ENCODE measurements around the gene GGPS1.

The GGPS1 gene

DNA sequence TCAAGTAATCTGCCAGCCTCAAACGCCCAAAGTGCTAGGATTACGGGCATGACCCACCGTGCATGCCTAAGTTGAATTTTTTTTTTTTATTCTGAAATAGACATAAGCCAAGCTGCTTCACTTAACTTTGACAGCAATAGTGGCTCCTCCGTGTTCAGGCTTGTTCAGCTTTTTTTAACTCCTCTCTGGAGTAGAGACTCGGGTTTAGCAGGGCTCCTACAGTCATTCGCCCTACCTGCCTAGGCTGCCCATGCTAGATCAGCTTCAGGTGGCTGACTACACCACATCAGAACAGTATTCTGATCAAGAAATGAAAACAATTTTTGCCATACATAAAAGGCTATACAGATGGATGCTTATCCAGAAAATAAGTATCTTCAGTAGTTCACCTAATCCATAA lies 15.1 kb upstream of the GGPS1 start:
- TF ChIP-seq SIN3A (IDR thresholded peaks at IDR 0.05; ENCODE audit: borderline replicate concordance, insufficient read depth, low read length), result no peak
- no peak for TF ChIP-seq FOXP2 (optimal IDR thresholded peaks at IDR 0.05; ENCODE audit: borderline replicate concordance, extremely low read depth, extremely low read length, insufficient read depth)
- no peak for TF ChIP-seq TAF1 (IDR thresholded peaks at IDR 0.05; ENCODE audit: borderline replicate concordance, insufficient read depth, low read length)
- TF ChIP-seq, protein P1, sequence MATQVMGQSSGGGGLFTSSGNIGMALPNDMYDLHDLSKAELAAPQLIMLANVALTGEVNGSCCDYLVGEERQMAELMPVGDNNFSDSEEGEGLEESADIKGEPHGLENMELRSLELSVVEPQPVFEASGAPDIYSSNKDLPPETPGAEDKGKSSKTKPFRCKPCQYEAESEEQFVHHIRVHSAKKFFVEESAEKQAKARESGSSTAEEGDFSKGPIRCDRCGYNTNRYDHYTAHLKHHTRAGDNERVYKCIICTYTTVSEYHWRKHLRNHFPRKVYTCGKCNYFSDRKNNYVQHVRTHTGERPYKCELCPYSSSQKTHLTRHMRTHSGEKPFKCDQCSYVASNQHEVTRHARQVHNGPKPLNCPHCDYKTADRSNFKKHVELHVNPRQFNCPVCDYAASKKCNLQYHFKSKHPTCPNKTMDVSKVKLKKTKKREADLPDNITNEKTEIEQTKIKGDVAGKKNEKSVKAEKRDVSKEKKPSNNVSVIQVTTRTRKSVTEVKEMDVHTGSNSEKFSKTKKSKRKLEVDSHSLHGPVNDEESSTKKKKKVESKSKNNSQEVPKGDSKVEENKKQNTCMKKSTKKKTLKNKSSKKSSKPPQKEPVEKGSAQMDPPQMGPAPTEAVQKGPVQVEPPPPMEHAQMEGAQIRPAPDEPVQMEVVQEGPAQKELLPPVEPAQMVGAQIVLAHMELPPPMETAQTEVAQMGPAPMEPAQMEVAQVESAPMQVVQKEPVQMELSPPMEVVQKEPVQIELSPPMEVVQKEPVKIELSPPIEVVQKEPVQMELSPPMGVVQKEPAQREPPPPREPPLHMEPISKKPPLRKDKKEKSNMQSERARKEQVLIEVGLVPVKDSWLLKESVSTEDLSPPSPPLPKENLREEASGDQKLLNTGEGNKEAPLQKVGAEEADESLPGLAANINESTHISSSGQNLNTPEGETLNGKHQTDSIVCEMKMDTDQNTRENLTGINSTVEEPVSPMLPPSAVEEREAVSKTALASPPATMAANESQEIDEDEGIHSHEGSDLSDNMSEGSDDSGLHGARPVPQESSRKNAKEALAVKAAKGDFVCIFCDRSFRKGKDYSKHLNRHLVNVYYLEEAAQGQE (IDR thresholded peaks at IDR 0.05; ENCODE audit: insufficient read depth in 1 of 2, low read depth in 2 of 2, low read length in 2 of 2), result no peak
- TF ChIP-seq POLR2AphosphoS5 (IDR thresholded peaks at IDR 0.05; ENCODE audit: low read depth, low read length), result no peak

DNA sequence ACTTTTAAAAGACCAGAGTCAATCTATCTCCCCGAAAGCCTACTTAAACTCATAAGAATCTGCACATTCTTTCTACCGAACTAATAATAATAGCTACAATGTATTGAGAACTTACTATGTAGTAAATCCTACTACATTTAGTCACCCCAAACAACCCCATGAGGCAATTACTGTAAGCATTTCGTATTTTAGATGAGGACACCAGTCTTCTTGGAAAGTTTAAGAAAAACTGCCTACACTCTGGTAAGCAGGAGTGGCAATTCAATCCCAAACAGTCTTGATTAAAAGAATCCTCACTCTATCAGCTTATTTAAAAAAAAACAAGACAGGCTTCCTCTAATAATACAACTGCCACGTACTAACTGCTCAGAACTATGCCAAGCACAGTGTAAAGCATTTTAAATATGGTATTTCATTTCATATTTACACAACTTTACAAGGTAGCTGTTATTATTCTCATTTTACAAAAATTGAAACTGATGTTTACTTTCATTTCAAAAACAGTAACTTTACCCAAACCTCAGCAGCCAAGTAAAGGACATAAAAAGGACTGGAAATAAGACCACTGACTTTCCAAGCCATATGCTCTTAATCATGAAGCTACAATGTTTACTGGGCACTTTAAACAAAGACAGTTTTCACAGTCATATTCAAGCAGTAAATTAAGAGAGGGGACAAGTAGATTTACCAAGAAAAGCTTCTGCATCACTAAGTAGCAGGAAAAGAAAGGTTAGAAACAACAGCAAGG lies 14.3 kb upstream of the GGPS1 start:
- TF ChIP-seq SIN3A (IDR thresholded peaks at IDR 0.05; ENCODE audit: borderline replicate concordance, insufficient read depth, low read length) (no peak), FOXP2 (optimal IDR thresholded peaks at IDR 0.05; ENCODE audit: borderline replicate concordance, extremely low read depth, extremely low read length, insufficient read depth) (no peak), TAF1 (IDR thresholded peaks at IDR 0.05; ENCODE audit: borderline replicate concordance, insufficient read depth, low read length) (no peak), POLR2AphosphoS5 (IDR thresholded peaks at IDR 0.05; ENCODE audit: low read depth, low read length) (no peak)
- TF ChIP-seq, protein P1 (IDR thresholded peaks at IDR 0.05; ENCODE audit: insufficient read depth in 1 of 2, low read depth in 2 of 2, low read length in 2 of 2), result no peak

DNA sequence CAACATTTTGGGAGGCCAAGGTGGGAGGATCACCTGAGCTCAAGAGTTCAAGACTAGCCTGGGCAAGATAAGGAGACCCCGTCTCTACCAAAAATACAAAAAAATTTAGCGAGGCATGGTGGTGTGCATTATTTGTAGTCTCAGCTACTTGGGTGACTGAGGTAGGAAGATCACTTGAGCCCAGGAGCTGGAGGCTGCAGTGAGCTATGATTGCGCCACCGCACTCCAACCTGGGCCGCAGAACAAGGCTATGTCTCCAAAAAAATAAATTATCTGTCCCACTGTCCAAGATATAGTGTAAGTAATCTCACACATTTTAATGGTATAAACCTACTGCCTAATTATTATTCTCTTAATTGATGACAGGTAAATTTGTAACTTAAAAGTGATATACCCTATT lies 13.2 kb upstream of the GGPS1 start:
- no peak for TF ChIP-seq SIN3A (IDR thresholded peaks at IDR 0.05; ENCODE audit: borderline replicate concordance, insufficient read depth, low read length)
- no peak for TF ChIP-seq POLR2AphosphoS5 (IDR thresholded peaks at IDR 0.05; ENCODE audit: low read depth, low read length)
- no peak for TF ChIP-seq FOXP2 (optimal IDR thresholded peaks at IDR 0.05; ENCODE audit: borderline replicate concordance, extremely low read depth, extremely low read length, insufficient read depth)
- no peak for TF ChIP-seq TAF1 (IDR thresholded peaks at IDR 0.05; ENCODE audit: borderline replicate concordance, insufficient read depth, low read length)
- TF ChIP-seq, protein P1 (IDR thresholded peaks at IDR 0.05; ENCODE audit: insufficient read depth in 1 of 2, low read depth in 2 of 2, low read length in 2 of 2), result no peak

DNA sequence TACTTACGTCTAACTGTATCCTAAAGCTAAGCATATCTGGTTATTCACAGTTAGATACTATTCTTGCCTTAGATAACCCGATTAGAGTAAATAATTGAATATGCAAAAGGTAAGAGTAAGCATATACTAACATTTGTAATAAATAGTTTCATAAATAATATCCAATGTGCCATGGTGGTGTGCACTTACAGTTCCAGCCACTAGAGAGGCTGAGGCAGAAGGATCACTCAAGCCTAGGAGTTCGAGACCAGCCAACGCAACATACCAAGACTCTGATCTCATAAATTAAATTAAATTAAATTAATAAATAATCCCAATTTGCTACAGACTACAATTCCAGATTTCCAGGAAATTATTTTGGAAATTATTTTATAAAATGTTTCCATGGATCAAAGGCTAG lies 12.6 kb upstream of the GGPS1 start:
- TF ChIP-seq TAF1 (IDR thresholded peaks at IDR 0.05; ENCODE audit: borderline replicate concordance, insufficient read depth, low read length) (no peak), SIN3A (IDR thresholded peaks at IDR 0.05; ENCODE audit: borderline replicate concordance, insufficient read depth, low read length) (no peak), POLR2AphosphoS5 (IDR thresholded peaks at IDR 0.05; ENCODE audit: low read depth, low read length) (no peak), FOXP2 (optimal IDR thresholded peaks at IDR 0.05; ENCODE audit: borderline replicate concordance, extremely low read depth, extremely low read length, insufficient read depth) (no peak)
- TF ChIP-seq, protein P1 (IDR thresholded peaks at IDR 0.05; ENCODE audit: insufficient read depth in 1 of 2, low read depth in 2 of 2, low read length in 2 of 2), result no peak

Data from PFSK-1 (cell line).